K562 (cell line): Measurements from ENCODE around the gene PIMREG. TPM values are rescaled to one million over a fixed set of nuclear protein-coding genes. Genes with fewer than 3 reads are reported as not detected.

Experiments used
- CBX5 ChIP-seq: IDR thresholded peaks from 2 replicates; pipeline ENCODE4 v1.6.1; 2014; ENCODE audit warnings: low read depth, borderline replicate concordance
- KDM5B ChIP-seq: fragments of 200-600 bp; sonication (generic); IDR thresholded peaks from 2 replicates; pipeline ENCODE4 v1.6.1; 2012; ENCODE audit warnings: low read depth, mild to moderate bottlenecking, moderate library complexity, low read length, control low read depth, inconsistent platforms; ENCODE audit not compliant: insufficient replicate concordance
- NFE2L1 ChIP-seq: fragments of 450-650 bp; IDR thresholded peaks from 2 replicates; pipeline ENCODE4 v1.6.1; 2016; ENCODE audit warnings: missing genetic modification characterization, low read depth, mild to moderate bottlenecking, missing compliant biosample characterization, moderate library complexity, borderline replicate concordance
- polyA plus RNA-seq, 8 experiments: library from polyadenylated mRNA; depleted of rRNA in 4 of 8; stranded (reverse) in 5 of 8; unstranded in 3 of 8; fragments of >200 nt; fragmentation: Nextera tagmentation in 2 of 8; fragmentation: Illumina TruSeq in 1 of 8; extraction: Ambion mirVana in 2 of 8; extraction: Trizol in 1 of 8; gene quantifications; 2 replicates each; pipeline versions ENCODE4 v1.2.1 to v1.2.3, GENCODE V29; 2011 to 2014; ENCODE audit warnings: inconsistent platforms in 1 of 8, missing spikeins in 1 of 8
- total RNA-seq, 7 experiments: library from RNA; depleted of rRNA in 6 of 7; stranded (reverse); fragments of >200 nt in 6 of 7; fragmentation: Illumina TruSeq in 2 of 7; extraction: Trizol in 2 of 7; gene quantifications; 2 replicates each; pipeline versions ENCODE4 v1.2.1 to v1.2.3, GENCODE V29; 2011 to 2021; ENCODE audit warnings: low replicate concordance in 1 of 7
- TF ChIP-seq, protein P1 (sequence below): fragments of 450-650 bp; IDR thresholded peaks from 2 replicates; pipeline ENCODE4 v1.6.1; 2016; ENCODE audit warnings: mild to moderate bottlenecking, moderate library complexity
- TF ChIP-seq, protein P2 (sequence below): fragments of 450-650 bp; formaldehyde crosslinking; IDR thresholded peaks from 2 replicates; pipeline ENCODE4 v1.4.0; 2022; ENCODE audit warnings: mild to moderate bottlenecking, moderate library complexity
- TF ChIP-seq, protein P3 (sequence below): sonication (generic); formaldehyde crosslinking; IDR thresholded peaks from 2 replicates; pipeline ENCODE4 v1.8.0; 2022; ENCODE audit warnings: mild to moderate bottlenecking, missing genetic modification reagents, borderline replicate concordance
- TF ChIP-seq, protein P4 (sequence below), 2 experiments: fragments of 150-350 bp in 1 of 2; IDR thresholded peaks; 2 replicates each; pipeline ENCODE4 v1.6.1; 2012 to 2016; ENCODE audit warnings: low read depth in 2 of 2, low read length in 2 of 2, mild to moderate bottlenecking in 1 of 2, moderate library complexity in 1 of 2

The PIMREG gene
- total and polyA plus RNA-seq, 9 of the 15 experiments (the other 6 are each of a cell fraction or from before 2014, with no cell fraction given), result 1.1 to 16.7 (median 9.4) TPM

DNA sequence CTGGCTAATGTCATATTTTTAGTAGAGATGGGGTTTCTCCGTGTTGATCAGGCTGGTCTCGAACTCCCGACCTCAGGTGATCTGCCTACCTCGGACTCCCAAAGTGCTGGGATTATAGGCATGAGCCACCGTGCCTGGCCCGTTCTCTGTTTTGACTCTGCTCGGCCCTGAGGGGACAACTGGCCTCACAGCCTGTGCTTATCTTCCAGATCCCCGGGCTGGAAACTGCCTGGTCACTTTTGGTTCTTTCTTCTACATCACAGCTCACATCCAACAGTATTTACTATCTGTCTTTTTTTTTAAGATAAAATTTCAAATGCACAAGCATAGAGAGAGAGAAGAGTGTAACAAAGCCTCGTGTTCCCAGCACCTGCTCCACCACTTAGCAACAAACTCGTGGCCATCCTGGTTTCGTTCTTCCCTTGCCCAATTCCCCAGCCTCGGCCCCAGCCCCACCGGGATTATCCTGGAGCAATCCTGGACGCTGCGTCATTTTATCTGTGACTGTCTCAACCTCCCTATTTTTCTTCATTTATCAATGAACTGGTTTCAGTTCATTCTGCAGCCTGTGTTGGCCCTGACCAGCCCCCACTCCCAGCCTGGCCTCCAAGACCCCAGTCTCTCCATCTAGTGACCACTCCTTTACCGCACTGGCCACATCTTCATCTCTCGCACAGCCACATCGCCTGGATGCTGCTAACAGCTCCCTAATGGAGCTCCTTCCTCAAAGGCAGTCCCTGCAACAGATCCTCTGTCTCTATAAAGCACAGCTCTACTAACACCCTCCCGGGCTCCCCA, 21.1 kb downstream of the PIMREG start (continued):
- TF ChIP-seq, protein P1, sequence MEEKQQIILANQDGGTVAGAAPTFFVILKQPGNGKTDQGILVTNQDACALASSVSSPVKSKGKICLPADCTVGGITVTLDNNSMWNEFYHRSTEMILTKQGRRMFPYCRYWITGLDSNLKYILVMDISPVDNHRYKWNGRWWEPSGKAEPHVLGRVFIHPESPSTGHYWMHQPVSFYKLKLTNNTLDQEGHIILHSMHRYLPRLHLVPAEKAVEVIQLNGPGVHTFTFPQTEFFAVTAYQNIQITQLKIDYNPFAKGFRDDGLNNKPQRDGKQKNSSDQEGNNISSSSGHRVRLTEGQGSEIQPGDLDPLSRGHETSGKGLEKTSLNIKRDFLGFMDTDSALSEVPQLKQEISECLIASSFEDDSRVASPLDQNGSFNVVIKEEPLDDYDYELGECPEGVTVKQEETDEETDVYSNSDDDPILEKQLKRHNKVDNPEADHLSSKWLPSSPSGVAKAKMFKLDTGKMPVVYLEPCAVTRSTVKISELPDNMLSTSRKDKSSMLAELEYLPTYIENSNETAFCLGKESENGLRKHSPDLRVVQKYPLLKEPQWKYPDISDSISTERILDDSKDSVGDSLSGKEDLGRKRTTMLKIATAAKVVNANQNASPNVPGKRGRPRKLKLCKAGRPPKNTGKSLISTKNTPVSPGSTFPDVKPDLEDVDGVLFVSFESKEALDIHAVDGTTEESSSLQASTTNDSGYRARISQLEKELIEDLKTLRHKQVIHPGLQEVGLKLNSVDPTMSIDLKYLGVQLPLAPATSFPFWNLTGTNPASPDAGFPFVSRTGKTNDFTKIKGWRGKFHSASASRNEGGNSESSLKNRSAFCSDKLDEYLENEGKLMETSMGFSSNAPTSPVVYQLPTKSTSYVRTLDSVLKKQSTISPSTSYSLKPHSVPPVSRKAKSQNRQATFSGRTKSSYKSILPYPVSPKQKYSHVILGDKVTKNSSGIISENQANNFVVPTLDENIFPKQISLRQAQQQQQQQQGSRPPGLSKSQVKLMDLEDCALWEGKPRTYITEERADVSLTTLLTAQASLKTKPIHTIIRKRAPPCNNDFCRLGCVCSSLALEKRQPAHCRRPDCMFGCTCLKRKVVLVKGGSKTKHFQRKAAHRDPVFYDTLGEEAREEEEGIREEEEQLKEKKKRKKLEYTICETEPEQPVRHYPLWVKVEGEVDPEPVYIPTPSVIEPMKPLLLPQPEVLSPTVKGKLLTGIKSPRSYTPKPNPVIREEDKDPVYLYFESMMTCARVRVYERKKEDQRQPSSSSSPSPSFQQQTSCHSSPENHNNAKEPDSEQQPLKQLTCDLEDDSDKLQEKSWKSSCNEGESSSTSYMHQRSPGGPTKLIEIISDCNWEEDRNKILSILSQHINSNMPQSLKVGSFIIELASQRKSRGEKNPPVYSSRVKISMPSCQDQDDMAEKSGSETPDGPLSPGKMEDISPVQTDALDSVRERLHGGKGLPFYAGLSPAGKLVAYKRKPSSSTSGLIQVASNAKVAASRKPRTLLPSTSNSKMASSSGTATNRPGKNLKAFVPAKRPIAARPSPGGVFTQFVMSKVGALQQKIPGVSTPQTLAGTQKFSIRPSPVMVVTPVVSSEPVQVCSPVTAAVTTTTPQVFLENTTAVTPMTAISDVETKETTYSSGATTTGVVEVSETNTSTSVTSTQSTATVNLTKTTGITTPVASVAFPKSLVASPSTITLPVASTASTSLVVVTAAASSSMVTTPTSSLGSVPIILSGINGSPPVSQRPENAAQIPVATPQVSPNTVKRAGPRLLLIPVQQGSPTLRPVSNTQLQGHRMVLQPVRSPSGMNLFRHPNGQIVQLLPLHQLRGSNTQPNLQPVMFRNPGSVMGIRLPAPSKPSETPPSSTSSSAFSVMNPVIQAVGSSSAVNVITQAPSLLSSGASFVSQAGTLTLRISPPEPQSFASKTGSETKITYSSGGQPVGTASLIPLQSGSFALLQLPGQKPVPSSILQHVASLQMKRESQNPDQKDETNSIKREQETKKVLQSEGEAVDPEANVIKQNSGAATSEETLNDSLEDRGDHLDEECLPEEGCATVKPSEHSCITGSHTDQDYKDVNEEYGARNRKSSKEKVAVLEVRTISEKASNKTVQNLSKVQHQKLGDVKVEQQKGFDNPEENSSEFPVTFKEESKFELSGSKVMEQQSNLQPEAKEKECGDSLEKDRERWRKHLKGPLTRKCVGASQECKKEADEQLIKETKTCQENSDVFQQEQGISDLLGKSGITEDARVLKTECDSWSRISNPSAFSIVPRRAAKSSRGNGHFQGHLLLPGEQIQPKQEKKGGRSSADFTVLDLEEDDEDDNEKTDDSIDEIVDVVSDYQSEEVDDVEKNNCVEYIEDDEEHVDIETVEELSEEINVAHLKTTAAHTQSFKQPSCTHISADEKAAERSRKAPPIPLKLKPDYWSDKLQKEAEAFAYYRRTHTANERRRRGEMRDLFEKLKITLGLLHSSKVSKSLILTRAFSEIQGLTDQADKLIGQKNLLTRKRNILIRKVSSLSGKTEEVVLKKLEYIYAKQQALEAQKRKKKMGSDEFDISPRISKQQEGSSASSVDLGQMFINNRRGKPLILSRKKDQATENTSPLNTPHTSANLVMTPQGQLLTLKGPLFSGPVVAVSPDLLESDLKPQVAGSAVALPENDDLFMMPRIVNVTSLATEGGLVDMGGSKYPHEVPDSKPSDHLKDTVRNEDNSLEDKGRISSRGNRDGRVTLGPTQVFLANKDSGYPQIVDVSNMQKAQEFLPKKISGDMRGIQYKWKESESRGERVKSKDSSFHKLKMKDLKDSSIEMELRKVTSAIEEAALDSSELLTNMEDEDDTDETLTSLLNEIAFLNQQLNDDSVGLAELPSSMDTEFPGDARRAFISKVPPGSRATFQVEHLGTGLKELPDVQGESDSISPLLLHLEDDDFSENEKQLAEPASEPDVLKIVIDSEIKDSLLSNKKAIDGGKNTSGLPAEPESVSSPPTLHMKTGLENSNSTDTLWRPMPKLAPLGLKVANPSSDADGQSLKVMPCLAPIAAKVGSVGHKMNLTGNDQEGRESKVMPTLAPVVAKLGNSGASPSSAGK, result peak; percentile 36; the same call in 1 of the 2 replicates
- TF ChIP-seq NFE2L1, result no peak
- TF ChIP-seq, protein P2, sequence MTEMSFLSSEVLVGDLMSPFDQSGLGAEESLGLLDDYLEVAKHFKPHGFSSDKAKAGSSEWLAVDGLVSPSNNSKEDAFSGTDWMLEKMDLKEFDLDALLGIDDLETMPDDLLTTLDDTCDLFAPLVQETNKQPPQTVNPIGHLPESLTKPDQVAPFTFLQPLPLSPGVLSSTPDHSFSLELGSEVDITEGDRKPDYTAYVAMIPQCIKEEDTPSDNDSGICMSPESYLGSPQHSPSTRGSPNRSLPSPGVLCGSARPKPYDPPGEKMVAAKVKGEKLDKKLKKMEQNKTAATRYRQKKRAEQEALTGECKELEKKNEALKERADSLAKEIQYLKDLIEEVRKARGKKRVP, result no peak
- no peak for TF ChIP-seq CBX5
- TF ChIP-seq, protein P3, sequence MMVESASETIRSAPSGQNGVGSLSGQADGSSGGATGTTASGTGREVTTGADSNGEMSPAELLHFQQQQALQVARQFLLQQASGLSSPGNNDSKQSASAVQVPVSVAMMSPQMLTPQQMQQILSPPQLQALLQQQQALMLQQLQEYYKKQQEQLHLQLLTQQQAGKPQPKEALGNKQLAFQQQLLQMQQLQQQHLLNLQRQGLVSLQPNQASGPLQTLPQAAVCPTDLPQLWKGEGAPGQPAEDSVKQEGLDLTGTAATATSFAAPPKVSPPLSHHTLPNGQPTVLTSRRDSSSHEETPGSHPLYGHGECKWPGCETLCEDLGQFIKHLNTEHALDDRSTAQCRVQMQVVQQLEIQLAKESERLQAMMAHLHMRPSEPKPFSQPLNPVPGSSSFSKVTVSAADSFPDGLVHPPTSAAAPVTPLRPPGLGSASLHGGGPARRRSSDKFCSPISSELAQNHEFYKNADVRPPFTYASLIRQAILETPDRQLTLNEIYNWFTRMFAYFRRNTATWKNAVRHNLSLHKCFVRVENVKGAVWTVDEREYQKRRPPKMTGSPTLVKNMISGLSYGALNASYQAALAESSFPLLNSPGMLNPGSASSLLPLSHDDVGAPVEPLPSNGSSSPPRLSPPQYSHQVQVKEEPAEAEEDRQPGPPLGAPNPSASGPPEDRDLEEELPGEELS (CRISPR knock-in tag), result no peak
- TF ChIP-seq KDM5B, result no peak
- TF ChIP-seq, protein P4, sequence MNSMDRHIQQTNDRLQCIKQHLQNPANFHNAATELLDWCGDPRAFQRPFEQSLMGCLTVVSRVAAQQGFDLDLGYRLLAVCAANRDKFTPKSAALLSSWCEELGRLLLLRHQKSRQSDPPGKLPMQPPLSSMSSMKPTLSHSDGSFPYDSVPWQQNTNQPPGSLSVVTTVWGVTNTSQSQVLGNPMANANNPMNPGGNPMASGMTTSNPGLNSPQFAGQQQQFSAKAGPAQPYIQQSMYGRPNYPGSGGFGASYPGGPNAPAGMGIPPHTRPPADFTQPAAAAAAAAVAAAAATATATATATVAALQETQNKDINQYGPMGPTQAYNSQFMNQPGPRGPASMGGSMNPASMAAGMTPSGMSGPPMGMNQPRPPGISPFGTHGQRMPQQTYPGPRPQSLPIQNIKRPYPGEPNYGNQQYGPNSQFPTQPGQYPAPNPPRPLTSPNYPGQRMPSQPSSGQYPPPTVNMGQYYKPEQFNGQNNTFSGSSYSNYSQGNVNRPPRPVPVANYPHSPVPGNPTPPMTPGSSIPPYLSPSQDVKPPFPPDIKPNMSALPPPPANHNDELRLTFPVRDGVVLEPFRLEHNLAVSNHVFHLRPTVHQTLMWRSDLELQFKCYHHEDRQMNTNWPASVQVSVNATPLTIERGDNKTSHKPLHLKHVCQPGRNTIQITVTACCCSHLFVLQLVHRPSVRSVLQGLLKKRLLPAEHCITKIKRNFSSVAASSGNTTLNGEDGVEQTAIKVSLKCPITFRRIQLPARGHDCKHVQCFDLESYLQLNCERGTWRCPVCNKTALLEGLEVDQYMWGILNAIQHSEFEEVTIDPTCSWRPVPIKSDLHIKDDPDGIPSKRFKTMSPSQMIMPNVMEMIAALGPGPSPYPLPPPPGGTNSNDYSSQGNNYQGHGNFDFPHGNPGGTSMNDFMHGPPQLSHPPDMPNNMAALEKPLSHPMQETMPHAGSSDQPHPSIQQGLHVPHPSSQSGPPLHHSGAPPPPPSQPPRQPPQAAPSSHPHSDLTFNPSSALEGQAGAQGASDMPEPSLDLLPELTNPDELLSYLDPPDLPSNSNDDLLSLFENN (IDR thresholded peaks at IDR 0.05; ENCODE audit: low read depth in 2 of 2, low read length in 2 of 2), result no peak
